ENCODE results near the gene SNRPD2.

SNRPD2 gene

DNA sequence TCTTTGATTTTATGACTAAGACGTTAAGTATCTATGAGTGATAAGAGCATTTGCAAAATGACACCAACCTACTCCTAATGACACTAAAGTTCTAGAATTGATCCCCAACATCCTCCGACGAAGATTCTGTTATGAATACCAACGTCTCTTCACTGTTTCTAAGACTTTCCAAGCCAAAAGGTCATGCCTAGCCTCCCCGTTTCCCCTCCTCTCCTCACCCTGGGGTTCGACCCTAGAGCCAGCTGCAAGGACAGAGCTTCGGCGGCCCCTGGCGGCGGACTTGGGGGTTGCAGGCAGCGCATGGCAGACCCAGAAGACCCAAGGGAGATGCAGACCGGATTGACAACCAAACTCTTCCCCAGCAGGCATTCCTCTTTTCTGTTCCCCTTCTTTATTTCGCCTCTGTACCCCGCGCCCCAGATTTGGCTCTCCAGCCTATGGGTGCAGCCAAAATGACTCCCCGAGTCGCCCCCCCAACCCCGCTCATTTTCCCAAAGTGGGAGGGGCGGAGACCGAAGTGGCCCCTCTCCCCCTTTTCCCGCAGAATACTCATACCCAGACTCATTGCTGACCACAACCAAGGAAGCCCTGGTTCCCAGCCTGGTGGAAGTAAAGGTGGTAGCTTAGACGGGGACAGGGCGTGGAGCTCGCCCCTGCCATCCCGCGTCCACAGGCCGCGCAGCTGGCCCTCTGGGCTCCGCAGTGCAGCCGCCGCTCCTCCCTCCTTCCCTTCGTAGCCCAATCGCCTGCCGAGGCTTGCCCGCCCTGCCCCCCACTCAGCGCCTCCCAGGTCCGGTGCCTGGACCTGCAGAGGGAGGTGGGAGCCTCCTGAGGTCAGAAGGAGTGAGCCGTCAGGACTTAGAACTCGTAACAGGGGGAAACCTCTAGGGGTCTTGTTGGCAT is 48.5 kb downstream of the SNRPD2 start:
- Histone ChIP-seq H3K79me2 (ENCODE audit: insufficient read depth, low read length) (peaks cover 6% of the 10 kb centered on the region; the same call in 1 of the 2 replicates), H3F3A (ENCODE audit: low read depth) (peaks cover 5% of the 10 kb centered on the region; the same call in 1 of the 2 replicates), H3K4me2 (ENCODE audit: low read depth, low read length, poor library complexity, severe bottlenecking) (peak overlapping the region; percentile 53), H3K4me1 (ENCODE audit: insufficient read depth, low read length, poor library complexity, severe bottlenecking) (peaks cover 21% of the 10 kb centered on the region), H3K9me2 (replicated peaks; ENCODE audit: low read depth, low read length) (no peaks in the 10 kb centered on the region), H3K4me3 (ENCODE audit: low read length, poor library complexity, severe bottlenecking) (peak overlapping the region; percentile 35), H4K20me1 (ENCODE audit: insufficient read depth, low read length, poor library complexity, severe bottlenecking) (no peaks in the 10 kb centered on the region), H3K9ac (ENCODE audit: low read depth, low read length, poor library complexity, severe bottlenecking) (no peak overlapping the region), H3K36me3 (ENCODE audit: insufficient read depth, low read length) (no peaks in the 10 kb centered on the region), H2AFZ (ENCODE audit: low read length) (no peak overlapping the region), H3K9me3 (ENCODE audit: insufficient read depth, low read depth, low read length) (no peaks in the 10 kb centered on the region), H3K27me3 (ENCODE audit: insufficient read depth, low read length, poor library complexity, severe bottlenecking) (no peaks in the 10 kb centered on the region)
- TF ChIP-seq, protein P1, sequence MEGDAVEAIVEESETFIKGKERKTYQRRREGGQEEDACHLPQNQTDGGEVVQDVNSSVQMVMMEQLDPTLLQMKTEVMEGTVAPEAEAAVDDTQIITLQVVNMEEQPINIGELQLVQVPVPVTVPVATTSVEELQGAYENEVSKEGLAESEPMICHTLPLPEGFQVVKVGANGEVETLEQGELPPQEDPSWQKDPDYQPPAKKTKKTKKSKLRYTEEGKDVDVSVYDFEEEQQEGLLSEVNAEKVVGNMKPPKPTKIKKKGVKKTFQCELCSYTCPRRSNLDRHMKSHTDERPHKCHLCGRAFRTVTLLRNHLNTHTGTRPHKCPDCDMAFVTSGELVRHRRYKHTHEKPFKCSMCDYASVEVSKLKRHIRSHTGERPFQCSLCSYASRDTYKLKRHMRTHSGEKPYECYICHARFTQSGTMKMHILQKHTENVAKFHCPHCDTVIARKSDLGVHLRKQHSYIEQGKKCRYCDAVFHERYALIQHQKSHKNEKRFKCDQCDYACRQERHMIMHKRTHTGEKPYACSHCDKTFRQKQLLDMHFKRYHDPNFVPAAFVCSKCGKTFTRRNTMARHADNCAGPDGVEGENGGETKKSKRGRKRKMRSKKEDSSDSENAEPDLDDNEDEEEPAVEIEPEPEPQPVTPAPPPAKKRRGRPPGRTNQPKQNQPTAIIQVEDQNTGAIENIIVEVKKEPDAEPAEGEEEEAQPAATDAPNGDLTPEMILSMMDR (conservative IDR thresholded peaks at IDR 0.05; ENCODE audit: low read length) = peak; percentile 98
- no peak for TF ChIP-seq EZH2phosphoT487 (IDR thresholded peaks at IDR 0.05; ENCODE audit: borderline replicate concordance)

DNA sequence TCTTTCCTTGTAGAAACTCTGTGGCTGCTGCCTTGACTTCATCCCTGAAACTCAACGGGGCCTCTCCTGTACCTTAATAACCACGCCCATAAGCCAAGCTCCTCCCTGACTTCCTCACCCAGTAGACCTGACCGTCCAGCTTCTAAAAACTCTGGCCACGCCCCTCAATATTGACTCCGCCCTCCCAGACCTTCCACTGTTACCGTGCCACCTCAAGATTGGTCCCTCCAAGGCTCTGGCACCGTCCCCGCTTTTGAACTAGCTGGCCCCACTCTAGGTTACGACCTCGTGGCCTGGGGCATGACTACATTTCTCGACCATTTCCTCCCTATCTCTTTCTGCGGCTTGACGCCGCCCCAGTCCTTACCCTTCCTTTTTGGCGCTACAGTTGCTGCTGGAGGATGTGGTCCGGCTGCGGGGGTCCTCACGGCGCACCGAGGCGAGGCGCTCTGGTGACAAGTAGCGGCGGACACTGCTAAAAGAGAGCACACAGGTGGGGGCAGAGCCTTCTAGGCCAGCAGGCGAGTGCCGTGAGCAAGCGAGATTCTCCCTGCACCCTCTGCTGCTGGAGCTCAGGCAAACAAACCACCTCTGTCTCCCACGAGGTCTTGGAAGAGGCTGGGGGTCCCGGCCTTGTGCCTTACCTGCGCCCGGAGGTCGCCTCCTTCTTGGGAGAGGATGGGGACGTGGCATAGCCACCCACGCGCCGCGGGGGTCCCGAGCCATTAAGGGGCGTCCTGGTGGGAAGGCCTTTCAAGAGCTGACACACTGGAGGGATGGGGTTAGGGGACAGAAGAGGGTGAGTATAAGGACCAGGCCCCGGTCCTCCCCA is 50.3 kb downstream of the SNRPD2 start:
- peak overlapping the region; percentile 80 for H3K4me3 ChIP-seq (ENCODE audit: low read length, poor library complexity, severe bottlenecking)
- no peaks in the 10 kb centered on the region for H3K9me2 ChIP-seq (replicated peaks; ENCODE audit: low read depth, low read length)
- H3F3A ChIP-seq (ENCODE audit: low read depth) = peaks cover 5% of the 10 kb centered on the region; the same call in 1 of the 2 replicates
- no peaks in the 10 kb centered on the region for H3K36me3 ChIP-seq (ENCODE audit: insufficient read depth, low read length)
- H2AFZ ChIP-seq (ENCODE audit: low read length) = peak overlapping the region; percentile 85
- TF ChIP-seq, protein P1 (conservative IDR thresholded peaks at IDR 0.05; ENCODE audit: low read length) = no peak
- TF ChIP-seq EZH2phosphoT487 (IDR thresholded peaks at IDR 0.05; ENCODE audit: borderline replicate concordance) = no peak
- peak overlapping the region; percentile 77 for H3K9ac ChIP-seq (ENCODE audit: low read depth, low read length, poor library complexity, severe bottlenecking)
- no peaks in the 10 kb centered on the region for H3K27me3 ChIP-seq (ENCODE audit: insufficient read depth, low read length, poor library complexity, severe bottlenecking)
- peaks cover 11% of the 10 kb centered on the region; the same call in 1 of the 2 replicates for H3K79me2 ChIP-seq (ENCODE audit: insufficient read depth, low read length)
- H3K9me3 ChIP-seq (ENCODE audit: insufficient read depth, low read depth, low read length) = no peaks in the 10 kb centered on the region
- peaks cover 19% of the 10 kb centered on the region for H3K4me1 ChIP-seq (ENCODE audit: insufficient read depth, low read length, poor library complexity, severe bottlenecking)
- no peaks in the 10 kb centered on the region for H4K20me1 ChIP-seq (ENCODE audit: insufficient read depth, low read length, poor library complexity, severe bottlenecking)
- peak overlapping the region; percentile 84 for H3K4me2 ChIP-seq (ENCODE audit: low read depth, low read length, poor library complexity, severe bottlenecking)

DNA sequence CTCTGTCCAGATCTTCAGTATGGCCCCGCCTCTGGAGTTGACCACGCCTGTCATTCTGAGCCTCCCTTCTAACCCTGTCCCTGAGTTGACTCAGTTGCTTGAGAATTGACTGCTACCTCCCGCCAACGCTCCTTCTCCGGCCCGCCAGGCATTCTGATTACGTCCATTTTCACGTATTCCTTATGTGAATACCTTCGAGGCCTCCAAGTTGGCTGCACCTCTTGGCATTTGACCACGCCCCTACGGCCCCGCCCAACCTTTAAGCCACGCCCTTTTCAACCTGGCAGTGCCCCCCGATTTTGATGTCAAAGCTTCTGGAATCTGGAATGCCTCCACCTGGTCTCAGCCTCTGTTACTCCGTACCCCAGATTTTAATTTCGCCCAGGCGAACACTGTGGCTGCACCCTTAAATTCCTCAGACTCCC is 50.9 kb downstream of the SNRPD2 start:
- Histone ChIP-seq H3F3A (ENCODE audit: low read depth) (peaks cover 5% of the 10 kb centered on the region; the same call in 1 of the 2 replicates), H3K9ac (ENCODE audit: low read depth, low read length, poor library complexity, severe bottlenecking) (peak overlapping the region; percentile 77)

More for the DNA sequence above, 50.9 kb downstream of the SNRPD2 start:
- no peaks in the 10 kb centered on the region for H3K9me2 ChIP-seq (replicated peaks; ENCODE audit: low read depth, low read length)
- peak overlapping the region; percentile 85 for H2AFZ ChIP-seq (ENCODE audit: low read length)
- no peaks in the 10 kb centered on the region for H3K36me3 ChIP-seq (ENCODE audit: insufficient read depth, low read length)
- peak overlapping the region; percentile 80 for H3K4me3 ChIP-seq (ENCODE audit: low read length, poor library complexity, severe bottlenecking)
- H3K79me2 ChIP-seq (ENCODE audit: insufficient read depth, low read length) = peaks cover 11% of the 10 kb centered on the region; the same call in 1 of the 2 replicates
- TF ChIP-seq, protein P1 (conservative IDR thresholded peaks at IDR 0.05; ENCODE audit: low read length) = no peak
- no peak for TF ChIP-seq EZH2phosphoT487 (IDR thresholded peaks at IDR 0.05; ENCODE audit: borderline replicate concordance)
- peak overlapping the region; percentile 84 for H3K4me2 ChIP-seq (ENCODE audit: low read depth, low read length, poor library complexity, severe bottlenecking)
- H3K27me3 ChIP-seq (ENCODE audit: insufficient read depth, low read length, poor library complexity, severe bottlenecking) = no peaks in the 10 kb centered on the region
- H3K9me3 ChIP-seq (ENCODE audit: insufficient read depth, low read depth, low read length) = no peaks in the 10 kb centered on the region
- H3K4me1 ChIP-seq (ENCODE audit: insufficient read depth, low read length, poor library complexity, severe bottlenecking) = peaks cover 15% of the 10 kb centered on the region
- no peaks in the 10 kb centered on the region for H4K20me1 ChIP-seq (ENCODE audit: insufficient read depth, low read length, poor library complexity, severe bottlenecking)

All from Loucy (cell line).